H1 (cell line): Measurements from ENCODE around the gene NTN1. TPM values are rescaled to one million over a fixed set of nuclear protein-coding genes. Genes with fewer than 3 reads are reported as not detected.

Experiments used
- CTCF ChIA-PET: fragments of 300-600 bp; sonication (Branson Sonifier 250); formaldehyde crosslinking; loops from one replicate; lab custom pipeline; 2021; ENCODE audit not compliant: partially characterized antibody; lab: Charles Lee
- POLR2A ChIA-PET: fragments of 300-600 bp; sonication (Branson Sonifier 250); formaldehyde crosslinking; loops from one replicate; lab custom pipeline; 2021; ENCODE audit warnings: inconsistent platforms; ENCODE audit not compliant: partially characterized antibody; lab: Charles Lee
- DNase-seq, 2 experiments: peaks; one replicate each; pipeline versions ENCODE4 v3.0.0 to v3.0.0-alpha.2; 2010 to 2022; ENCODE audit warnings: low spot score in 2 of 2, low read depth in 1 of 2, mixed read lengths in 1 of 2
- FAIRE-seq: peaks from 2 replicates; lab custom pipeline; 2011; peaks lifted over from hg19 to GRCh38; lab: Jason Lieb, UNC
- H2AFZ ChIP-seq: 2 replicates; pipeline ENCODE4 v1.8.1; 2012; ENCODE audit warnings: low read length, inconsistent platforms
- H2AK5ac ChIP-seq: 2 replicates; pipeline ENCODE4 v1.6.1; 2013; ENCODE audit warnings: low read depth, low read length
- H2BK120ac ChIP-seq: replicated peaks from 2 replicates; pipeline ENCODE3; 2013; ENCODE audit warnings: low read depth, low read length, inconsistent platforms
- H2BK12ac ChIP-seq: 2 replicates; pipeline ENCODE4 v1.6.1; 2013; ENCODE audit warnings: low read depth, low read length
- H2BK15ac ChIP-seq: 2 replicates; pipeline ENCODE4 v1.6.1; 2013; ENCODE audit warnings: low read length
- H2BK20ac ChIP-seq: 2 replicates; pipeline ENCODE4 v1.6.1; 2013; ENCODE audit warnings: low read length
- H2BK5ac ChIP-seq: 2 replicates; pipeline ENCODE4 v1.6.1; 2013; ENCODE audit warnings: low read depth, low read length
- H3K14ac ChIP-seq: 2 replicates; pipeline ENCODE4 v1.6.1; 2013; ENCODE audit warnings: inconsistent platforms; ENCODE audit not compliant: insufficient read length
- H3K18ac ChIP-seq: 2 replicates; pipeline ENCODE4 v1.6.1; 2013; ENCODE audit warnings: low read length; ENCODE audit errors: extremely low read depth
- H3K23ac ChIP-seq: 2 replicates; pipeline ENCODE4 v1.6.1; 2013; ENCODE audit warnings: inconsistent platforms; ENCODE audit not compliant: insufficient read length
- H3K23me2 ChIP-seq: 2 replicates; pipeline ENCODE4 v1.6.1; 2013; ENCODE audit warnings: low read depth, low read length
- H3K27ac ChIP-seq: 2 replicates; pipeline ENCODE4 v1.6.1; 2011; ENCODE audit warnings: low read depth, low read length, inconsistent platforms
- H3K27me3 ChIP-seq, 4 experiments: replicated peaks in 1 of 4; 1 replicate in 1 of 4; 2 replicates in 3 of 4; pipeline versions ENCODE4 v1.6.1 to v1.8.1; 2011 to 2013; ENCODE audit warnings: low read length in 3 of 4, mild to moderate bottlenecking in 3 of 4, inconsistent platforms in 2 of 4, mixed read lengths in 2 of 4, moderate library complexity in 1 of 4; ENCODE audit not compliant: control insufficient read depth in 3 of 4, insufficient read depth in 3 of 4; ENCODE audit errors: extremely low read depth in 1 of 4
- H3K36me3 ChIP-seq, 4 experiments: 2 replicates each; pipeline versions ENCODE4 v1.6.1 to v1.8.1; 2011 to 2013; ENCODE audit warnings: mild to moderate bottlenecking in 4 of 4, low read length in 3 of 4, moderate library complexity in 2 of 4, control low read depth in 1 of 4, inconsistent platforms in 1 of 4; ENCODE audit not compliant: insufficient read depth in 4 of 4, control insufficient read depth in 2 of 4
- H3K4ac ChIP-seq: replicated peaks from 2 replicates; pipeline ENCODE3; 2013; ENCODE audit warnings: low read length, low read depth, mixed read lengths, inconsistent platforms; ENCODE audit not compliant: insufficient read length
- H3K4me1 ChIP-seq, 4 experiments: replicated peaks in 1 of 4; 1 replicate in 1 of 4; 2 replicates in 3 of 4; pipeline versions ENCODE4 v1.6.1 to v1.8.1; 2011 to 2013; ENCODE audit warnings: low read length in 3 of 4, inconsistent platforms in 2 of 4, mixed read lengths in 1 of 4; ENCODE audit not compliant: insufficient read depth in 4 of 4, control insufficient read depth in 3 of 4
- H3K4me2 ChIP-seq, 2 experiments: 2 replicates each; pipeline versions ENCODE4 v1.6.1 to v1.8.1; 2011 to 2013; ENCODE audit warnings: low read depth in 2 of 2, low read length in 2 of 2, control low read depth in 1 of 2, inconsistent platforms in 1 of 2, mild to moderate bottlenecking in 1 of 2; ENCODE audit not compliant: insufficient read depth in 1 of 2
- H3K4me3 ChIP-seq, 4 experiments: fragments of 200-600, 300-600 bp in 1 of 4; sonication (generic), shearing (Covaris generic), sonication (Bioruptor Twin) in 1 of 4; 2 replicates each; pipeline versions ENCODE4 v1.5.1 to v1.8.1; 2011 to 2016; ENCODE audit warnings: low read length in 4 of 4, low read depth in 3 of 4, control low read depth in 2 of 4, inconsistent platforms in 2 of 4, mild to moderate bottlenecking in 2 of 4, mixed read lengths in 1 of 4, moderate library complexity in 1 of 4; ENCODE audit not compliant: insufficient read depth in 2 of 4; ENCODE audit errors: extremely low read depth in 1 of 4
- H3K56ac ChIP-seq: replicated peaks from 2 replicates; pipeline ENCODE3; 2013; ENCODE audit warnings: low read depth, mild to moderate bottlenecking, mixed read lengths, low read length, inconsistent platforms; ENCODE audit not compliant: insufficient read length
- H3K79me1 ChIP-seq: 2 replicates; pipeline ENCODE4 v1.6.1; 2013; ENCODE audit warnings: low read depth, low read length, control low read depth
- H3K79me2 ChIP-seq, 2 experiments: 2 replicates each; pipeline versions ENCODE4 v1.6.1 to v1.8.1; 2012 to 2013; ENCODE audit warnings: low read length in 2 of 2, mild to moderate bottlenecking in 2 of 2, inconsistent platforms in 1 of 2; ENCODE audit not compliant: insufficient read depth in 2 of 2, control insufficient read depth in 1 of 2
- H3K9ac ChIP-seq, 4 experiments: replicated peaks in 1 of 4; 1 replicate in 1 of 4; 2 replicates in 3 of 4; pipeline versions ENCODE4 v1.6.1 to v1.8.1; 2011 to 2013; ENCODE audit warnings: low read depth in 3 of 4, low read length in 3 of 4, control low read depth in 2 of 4, mild to moderate bottlenecking in 2 of 4, moderate library complexity in 2 of 4, inconsistent platforms in 1 of 4; ENCODE audit errors: extremely low read depth in 1 of 4
- H3K9me3 ChIP-seq, 2 experiments: 2 replicates each; pipeline versions ENCODE4 v1.6.1 to v1.8.1; 2012 to 2013; ENCODE audit warnings: mild to moderate bottlenecking in 2 of 2, moderate library complexity in 2 of 2, control low read depth in 1 of 2, inconsistent platforms in 1 of 2, low read depth in 1 of 2, low read length in 1 of 2, mixed read lengths in 1 of 2; ENCODE audit not compliant: insufficient read depth in 2 of 2
- H4K20me1 ChIP-seq, 2 experiments: replicated peaks in 1 of 2; 2 replicates each; pipeline versions ENCODE3 to v1.8.1; 2011 to 2013; ENCODE audit warnings: inconsistent platforms in 2 of 2, low read length in 2 of 2, mild to moderate bottlenecking in 1 of 2; ENCODE audit not compliant: insufficient read depth in 2 of 2, control insufficient read depth in 1 of 2
- H4K5ac ChIP-seq: 2 replicates; pipeline ENCODE4 v1.6.1; 2013; ENCODE audit warnings: low read length, low read depth, mixed read lengths, inconsistent platforms; ENCODE audit not compliant: insufficient read length
- H4K8ac ChIP-seq: 2 replicates; pipeline ENCODE4 v1.8.0; 2013; ENCODE audit warnings: mild to moderate bottlenecking, moderate library complexity, low read length, inconsistent platforms; ENCODE audit not compliant: insufficient read depth; ENCODE audit errors: extremely low read depth
- H4K91ac ChIP-seq: replicated peaks from 2 replicates; pipeline ENCODE3; 2013; ENCODE audit warnings: low read length, mixed read lengths, inconsistent platforms; ENCODE audit not compliant: insufficient read length
- ATF3 ChIP-seq: IDR thresholded peaks from 2 replicates; pipeline ENCODE4 v1.6.1; 2011; ENCODE audit warnings: low read depth, mild to moderate bottlenecking, low read length; ENCODE audit not compliant: insufficient read depth
- CBX5 ChIP-seq: fragments of 300-800, 300-1000 bp; sonication (generic); IDR thresholded peaks from 2 replicates; pipeline ENCODE4 v1.7.1; 2016; ENCODE audit warnings: antibody characterized with exemption, low read length, low read depth
- GABPA ChIP-seq: IDR thresholded peaks from 2 replicates; pipeline ENCODE4 v1.6.1; 2011; ENCODE audit warnings: mild to moderate bottlenecking, low read length, moderate library complexity, borderline replicate concordance; ENCODE audit not compliant: insufficient read depth
- HDAC6 ChIP-seq: IDR thresholded peaks from one replicate; pipeline ENCODE4 v1.7.1; 2012; ENCODE audit warnings: low read depth, mild to moderate bottlenecking, inconsistent platforms, low read length, moderate library complexity
- KDM4A ChIP-seq: IDR thresholded peaks from one replicate; pipeline ENCODE4 v1.7.1; 2012; ENCODE audit warnings: low read depth, mild to moderate bottlenecking, moderate library complexity, low read length, inconsistent platforms; ENCODE audit not compliant: severe bottlenecking
- RNF2 ChIP-seq: fragments of 200-900, 300-1000 bp; sonication (generic); IDR thresholded peaks from 2 replicates; pipeline ENCODE4 v1.7.1; 2016; ENCODE audit warnings: borderline replicate concordance, low read depth, mild to moderate bottlenecking, antibody characterized with exemption, low read length; ENCODE audit not compliant: poor library complexity, severe bottlenecking; ENCODE audit errors: missing control alignments
- SUZ12 ChIP-seq: fragments of 200-600 bp; sonication (generic); IDR thresholded peaks from 2 replicates; pipeline ENCODE4 v1.6.1; 2012; ENCODE audit warnings: mild to moderate bottlenecking, inconsistent platforms, low read length, moderate library complexity, mixed read lengths
- WGBS, 2 experiments: shearing (Covaris generic) in 1 of 2; methylation state at CpG; one replicate each; pipeline versions ENCODE4 v1.1.6 to v1.1.7; 2013 to 2015; ENCODE audit warnings: low lambda C conversion rate in 2 of 2, mixed read lengths in 2 of 2, inconsistent platforms in 1 of 2, low coverage in 1 of 2, missing lambda C conversion rate in 1 of 2; ENCODE audit not compliant: insufficient replicate concordance in 2 of 2, insufficient coverage in 1 of 2, insufficient read length in 1 of 2; ENCODE audit errors: extremely low coverage in 1 of 2, missing lambda C conversion rate in 1 of 2; 5-methylcytosine and 5-hydroxymethylcytosine counted together
- polyA plus RNA-seq, 7 experiments: library from polyadenylated mRNA; depleted of rRNA in 3 of 7; stranded (reverse) in 5 of 7; unstranded in 2 of 7; fragments of >200 nt in 5 of 7; fragments of 200-250 nt in 2 of 7; gene quantifications; 1 replicate in 5 of 7; 2 replicates in 1 of 7; 4 replicates in 1 of 7; pipeline versions ENCODE4 v1.2.1 to v1.2.3, GENCODE V29; 2011 to 2013; ENCODE audit warnings: missing spikeins in 2 of 7, mixed read lengths in 2 of 7
- total RNA-seq: library from RNA; stranded (reverse); fragmentation: NEBNext Ultra II Directional; extraction: Animal tissue kit (Norgen Biotek cat#: 25700); gene quantifications from 2 replicates; pipeline ENCODE4 v1.2.1, GENCODE V29; 2021

Gene NTN1
- total and polyA plus RNA-seq, 2 of the 8 experiments (the other 6 are each of a cell fraction or from before 2014, with no cell fraction given) = 2.0 to 2.3 TPM

- Histone ChIP-seq H3K4me3 (peak overlapping the region; percentile 40 to 66 (median 48)), H3K4ac (no peak overlapping the region), H2BK12ac (peak overlapping the region; percentile 78; the same call in 1 of the 2 replicates), H3K9ac (no peak overlapping the region), H2BK15ac (peak overlapping the region; percentile 84), H4K8ac (no peak overlapping the region), H4K5ac (peak overlapping the region; percentile 21), H2BK20ac (no peak overlapping the region), H3K79me2 (no peaks in the 10 kb centered on the region), H3K14ac (no peak overlapping the region), H3K23ac (no peak overlapping the region), H3K4me1 (peaks cover 9 to 29% (median 17%) of the 10 kb centered on the region in 4 experiments), H2AFZ (no peak overlapping the region), H3K9me3 (no peaks in the 10 kb centered on the region), H2AK5ac (no peak overlapping the region), H3K27me3 (peaks cover 46 to 92% (median 73%) of the 10 kb centered on the region in 4 experiments), H3K56ac (no peak overlapping the region), H2BK5ac (no peak overlapping the region), H3K79me1 (no peaks in the 10 kb centered on the region), H3K18ac (peak overlapping the region; percentile 39), H3K23me2 (peaks cover 18% of the 10 kb centered on the region; the same call in 1 of the 2 replicates), H2BK120ac (no peak overlapping the region), H4K91ac (peak overlapping the region; percentile 47), H4K20me1 (peaks cover 2 to 9% of the 10 kb centered on the region in 2 experiments), H3K4me2 (peak overlapping the region; percentile 69 to 78), H3K27ac (no peak overlapping the region), H3K36me3 (peaks cover 0 to 16% (median 0%) of the 10 kb centered on the region in 4 experiments; a peak in 1 of 8 replicates)
- DNase-seq (peak in 1 of 2 experiments; percentile 58), FAIRE-seq (no peak)
- WGBS, 2 experiments = 6% methylated on average over 18 of the region's 25 CpGs; no CpG with 5 or more reads in 1 of the 2 experiments
- ChIA-PET CTCF (interaction anchor here (1.3 to 4.5 kb wide), 3 partner anchors 17 to 133 kb away, joined by 3 to 38 read pairs (median 35); no protein-coding TSS in a partner anchor), POLR2A (interaction anchor here (0.7 to 1.7 kb wide), 2 partner anchors 18 to 1300 kb away, joined by 3 to 4 read pairs; no protein-coding TSS in a partner anchor)
- TF ChIP-seq CBX5 (no peak), SUZ12 (peak; percentile 49; the same call in 1 of the 2 replicates), GABPA (0 out of 2 replicates have a peak, but pooled peaks have one; percentile 30), ATF3 (no peak), HDAC6 (no peak), KDM4A (peak; percentile 13), RNF2 (peak; percentile 36)
Observed at GRCh38 chr17:9020824-9021157, 519 bp upstream of the NTN1 start.
